ENCODE results near the gene FAM83B. TPM values are rescaled to one million over a fixed set of nuclear protein-coding genes. Genes with fewer than 3 reads are reported as not detected.

Gene FAM83B
- total RNA-seq, 1 experiment from 2014 or later, result 5.7 TPM

GRCh38 chr6:54900666-54901065, 54.1 kb downstream of the FAM83B start:
- Histone ChIP-seq H2AK5ac (ENCODE audit: insufficient read length, low read length) (no peak overlapping the region), H3K56ac (ENCODE audit: insufficient read length, low read depth, low read length) (no peak overlapping the region), H3K4ac (ENCODE audit: low read depth, low read length) (no peak overlapping the region), H3K14ac (ENCODE audit: insufficient read depth, low read length) (no peak overlapping the region), H3K9me3 (ENCODE audit: control insufficient read depth, low read depth, low read length) (no peaks in the 10 kb centered on the region), H3K79me1 (ENCODE audit: insufficient read depth, low read depth, low read length, poor library complexity, severe bottlenecking) (no peaks in the 10 kb centered on the region), H3K23me2 (ENCODE audit: insufficient read length, low read depth, low read length, poor library complexity, severe bottlenecking) (no peaks in the 10 kb centered on the region), H3T11ph (ENCODE audit: low read length) (no peak overlapping the region), H2BK15ac (ENCODE audit: low read depth, low read length) (no peak overlapping the region), H3K27me3 (ENCODE audit: insufficient read depth, low read length) (no peaks in the 10 kb centered on the region), H4K8ac (replicated peaks; ENCODE audit: insufficient read length, low read depth, low read length) (no peak overlapping the region), H4K5ac (ENCODE audit: insufficient read length, low read depth, low read length) (no peak overlapping the region), H2AFZ (ENCODE audit: low read length) (no peak overlapping the region), H2BK5ac (ENCODE audit: insufficient read length, low read length) (no peak overlapping the region), H3K27ac (ENCODE audit: insufficient read length, low read depth, low read length) (no peak overlapping the region), H3K4me1 (ENCODE audit: insufficient read depth, low read length) (no peaks in the 10 kb centered on the region), H4K91ac (ENCODE audit: insufficient read length, low read depth, low read length) (no peak overlapping the region), H2BK120ac (ENCODE audit: low read depth, low read length, poor library complexity, severe bottlenecking) (no peak overlapping the region), H3K23ac (ENCODE audit: insufficient read length, low read depth, low read length) (no peak overlapping the region), H2BK20ac (ENCODE audit: low read depth, low read length, poor library complexity, severe bottlenecking) (no peak overlapping the region), H4K20me1 (ENCODE audit: control insufficient read depth, insufficient read depth, insufficient read length) (no peaks in the 10 kb centered on the region), H3K4me2 (ENCODE audit: insufficient read depth, insufficient read length, low read length) (no peak overlapping the region), H2BK12ac (ENCODE audit: insufficient read length, low read depth, low read length) (no peak overlapping the region), H3K79me2 (ENCODE audit: insufficient read depth, low read length) (no peaks in the 10 kb centered on the region), H3K18ac (ENCODE audit: insufficient read length, low read depth, low read length) (no peak overlapping the region), H3K9ac (ENCODE audit: extremely low read depth, insufficient read length, low read length) (no peak overlapping the region)
- Mint-ChIP-seq H3K36me3 (ENCODE audit: insufficient read depth in 1 of 3, low read depth in 3 of 3) (no peaks in the 10 kb centered on the region), H3K9me3 (no peaks in the 10 kb centered on the region), H3K4me1 (peaks cover 11% of the 10 kb centered on the region in 2 experiments), H3K27ac (no peak overlapping the region), H3K4me3 (no peak overlapping the region), H3K27me3 (ENCODE audit: low read depth) (no peaks in the 10 kb centered on the region)
- WGBS (ENCODE audit: extremely low coverage, insufficient read length, low lambda C conversion rate), result no CpG with 5 or more reads among the region's 2 CpGs
- TF ChIP-seq, protein P1, sequence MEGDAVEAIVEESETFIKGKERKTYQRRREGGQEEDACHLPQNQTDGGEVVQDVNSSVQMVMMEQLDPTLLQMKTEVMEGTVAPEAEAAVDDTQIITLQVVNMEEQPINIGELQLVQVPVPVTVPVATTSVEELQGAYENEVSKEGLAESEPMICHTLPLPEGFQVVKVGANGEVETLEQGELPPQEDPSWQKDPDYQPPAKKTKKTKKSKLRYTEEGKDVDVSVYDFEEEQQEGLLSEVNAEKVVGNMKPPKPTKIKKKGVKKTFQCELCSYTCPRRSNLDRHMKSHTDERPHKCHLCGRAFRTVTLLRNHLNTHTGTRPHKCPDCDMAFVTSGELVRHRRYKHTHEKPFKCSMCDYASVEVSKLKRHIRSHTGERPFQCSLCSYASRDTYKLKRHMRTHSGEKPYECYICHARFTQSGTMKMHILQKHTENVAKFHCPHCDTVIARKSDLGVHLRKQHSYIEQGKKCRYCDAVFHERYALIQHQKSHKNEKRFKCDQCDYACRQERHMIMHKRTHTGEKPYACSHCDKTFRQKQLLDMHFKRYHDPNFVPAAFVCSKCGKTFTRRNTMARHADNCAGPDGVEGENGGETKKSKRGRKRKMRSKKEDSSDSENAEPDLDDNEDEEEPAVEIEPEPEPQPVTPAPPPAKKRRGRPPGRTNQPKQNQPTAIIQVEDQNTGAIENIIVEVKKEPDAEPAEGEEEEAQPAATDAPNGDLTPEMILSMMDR (conservative IDR thresholded peaks at IDR 0.05), result no peak
- DNase-seq, result no peak

Measured in H9 (cell line).